H1 (cell line): ENCODE measurements around the gene NENF. TPM values are rescaled to one million over a fixed set of nuclear protein-coding genes. Genes with fewer than 3 reads are reported as not detected.

Experiments
- CHD2 ChIP-seq: IDR thresholded peaks from 2 replicates; pipeline ENCODE4 v1.6.1; 2012; ENCODE audit warnings: low read length, improper control_type of control experiment
- CTBP2 ChIP-seq: IDR thresholded peaks from 2 replicates; pipeline ENCODE4 v1.7.0; 2011; ENCODE audit warnings: borderline replicate concordance, mild to moderate bottlenecking, moderate library complexity, mixed read lengths, low read length; ENCODE audit not compliant: insufficient read depth, insufficient read length
- NRF1 ChIP-seq: IDR thresholded peaks from 2 replicates; pipeline ENCODE4 v1.6.1; 2011; ENCODE audit warnings: mild to moderate bottlenecking, low read depth, low read length, improper control_type of control experiment
- SRF ChIP-seq: IDR thresholded peaks from 2 replicates; pipeline ENCODE4 v1.6.1; 2011; ENCODE audit warnings: mild to moderate bottlenecking, low read depth, low read length, moderate library complexity
- TAF7 ChIP-seq: optimal IDR thresholded peaks from 2 replicates; pipeline ENCODE3; 2011; ENCODE audit warnings: low read depth, mild to moderate bottlenecking, inconsistent platforms, low read length, moderate library complexity, borderline replicate concordance
- polyA plus RNA-seq, 7 experiments: library from polyadenylated mRNA; depleted of rRNA in 3 of 7; stranded (reverse) in 5 of 7; unstranded in 2 of 7; fragments of >200 nt in 5 of 7; fragments of 200-250 nt in 2 of 7; gene quantifications; 1 replicate in 5 of 7; 2 replicates in 1 of 7; 4 replicates in 1 of 7; pipeline versions ENCODE4 v1.2.1 to v1.2.3, GENCODE V29; 2011 to 2013; ENCODE audit warnings: missing spikeins in 2 of 7, mixed read lengths in 2 of 7
- total RNA-seq: library from RNA; stranded (reverse); fragmentation: NEBNext Ultra II Directional; extraction: Animal tissue kit (Norgen Biotek cat#: 25700); gene quantifications from 2 replicates; pipeline ENCODE4 v1.2.1, GENCODE V29; 2021

Gene NENF
- total and polyA plus RNA-seq, 2 of the 8 experiments (the other 6 are each of a cell fraction or from before 2014, with no cell fraction given), result 27.0 to 28.0 TPM

- TF ChIP-seq SRF (no peak), CHD2 (no peak), NRF1 (no peak), TAF7 (no peak), CTBP2 (no peak)
These were observed 32.6 kb downstream of the NENF start (continued) for GRCh38 chr1:212465311-212465710.
